MM.1S (cell line): Measurements from ENCODE around the gene SIRPA.
A peak's percentile ranks its signal among the peaks of the same experiment; 100 is the strongest.

ENCODE experiments used
- DNase-seq: peaks from one replicate; pipeline ENCODE4 v3.0.0-alpha.2; 2015
- H2AFZ ChIP-seq: fragments of 300-600 bp; sonication (generic); 2 replicates; pipeline ENCODE4 v1.6.0; 2016; ENCODE audit warnings: antibody characterized with exemption, low read length
- H3F3A ChIP-seq: fragments of 300-600 bp; sonication (generic); 2 replicates; pipeline ENCODE4 v1.6.1; 2016; ENCODE audit warnings: mild to moderate bottlenecking, antibody characterized with exemption, low read length, moderate library complexity, mixed read lengths; ENCODE audit not compliant: insufficient read depth
- H3K27ac ChIP-seq: fragments of 300-600 bp; sonication (generic); 2 replicates; pipeline ENCODE4 v1.5.1; 2016; ENCODE audit warnings: mild to moderate bottlenecking, low read length
- H3K27me3 ChIP-seq: fragments of 300-600 bp; sonication (generic); replicated peaks from 2 replicates; pipeline ENCODE4 v1.6.0; 2016; ENCODE audit warnings: low read length; ENCODE audit not compliant: insufficient read depth
- H3K36me3 ChIP-seq: fragments of 300-600 bp; sonication (generic); replicated peaks from 2 replicates; pipeline ENCODE4 v1.6.1; 2016; ENCODE audit warnings: mild to moderate bottlenecking, low read length, mixed read lengths; ENCODE audit not compliant: insufficient read depth
- H3K4me1 ChIP-seq: fragments of 300-600 bp; sonication (generic); 2 replicates; pipeline ENCODE4 v1.6.1; 2016; ENCODE audit warnings: low read length, mixed read lengths
- H3K4me2 ChIP-seq: fragments of 300-600 bp; sonication (generic); 2 replicates; pipeline ENCODE4 v1.6.0; 2016; ENCODE audit warnings: low read depth, low read length
- H3K4me3 ChIP-seq: fragments of 300-600 bp; sonication (generic); 2 replicates; pipeline ENCODE4 v1.5.1; 2016; ENCODE audit warnings: low read length, mixed read lengths
- H3K79me2 ChIP-seq: fragments of 300-600 bp; sonication (generic); 2 replicates; pipeline ENCODE4 v1.6.1; 2016; ENCODE audit warnings: mixed run types, low read length, mixed read lengths
- H3K9ac ChIP-seq: fragments of 300-600 bp; sonication (generic); 2 replicates; pipeline ENCODE4 v1.6.1; 2016; ENCODE audit warnings: low read length, mixed read lengths
- H3K9me2 ChIP-seq: fragments of 300-600 bp; sonication (generic); replicated peaks from 2 replicates; pipeline ENCODE4 v1.6.1; 2016; ENCODE audit warnings: mild to moderate bottlenecking, low read length, mixed read lengths; ENCODE audit not compliant: insufficient read depth
- H3K9me3 ChIP-seq: fragments of 300-600 bp; sonication (generic); replicated peaks from 2 replicates; pipeline ENCODE4 v1.6.1; 2016; ENCODE audit warnings: mild to moderate bottlenecking, low read length, mixed read lengths; ENCODE audit not compliant: insufficient read depth
- H4K20me1 ChIP-seq: fragments of 300-600 bp; sonication (generic); 2 replicates; pipeline ENCODE4 v1.6.1; 2016; ENCODE audit warnings: mild to moderate bottlenecking, low read length, moderate library complexity, mixed read lengths; ENCODE audit not compliant: insufficient read depth
- CTCF ChIP-seq: fragments of 300-600 bp; sonication (generic); IDR thresholded peaks from 2 replicates; pipeline ENCODE4 v1.5.1; 2016; ENCODE audit warnings: antibody characterized with exemption, low read length, mixed read lengths
- EZH2 ChIP-seq: fragments of 300-600 bp; sonication (generic); optimal IDR thresholded peaks from 2 replicates; pipeline ENCODE3; 2017; ENCODE audit warnings: low read depth, mild to moderate bottlenecking, antibody characterized with exemption, low read length, mixed read lengths
- EZH2phosphoT487 ChIP-seq: fragments of 300-600 bp; sonication (generic); IDR thresholded peaks from 2 replicates; pipeline ENCODE4 v1.6.1; 2018; ENCODE audit warnings: antibody characterized with exemption, low read length

The SIRPA gene

DNA sequence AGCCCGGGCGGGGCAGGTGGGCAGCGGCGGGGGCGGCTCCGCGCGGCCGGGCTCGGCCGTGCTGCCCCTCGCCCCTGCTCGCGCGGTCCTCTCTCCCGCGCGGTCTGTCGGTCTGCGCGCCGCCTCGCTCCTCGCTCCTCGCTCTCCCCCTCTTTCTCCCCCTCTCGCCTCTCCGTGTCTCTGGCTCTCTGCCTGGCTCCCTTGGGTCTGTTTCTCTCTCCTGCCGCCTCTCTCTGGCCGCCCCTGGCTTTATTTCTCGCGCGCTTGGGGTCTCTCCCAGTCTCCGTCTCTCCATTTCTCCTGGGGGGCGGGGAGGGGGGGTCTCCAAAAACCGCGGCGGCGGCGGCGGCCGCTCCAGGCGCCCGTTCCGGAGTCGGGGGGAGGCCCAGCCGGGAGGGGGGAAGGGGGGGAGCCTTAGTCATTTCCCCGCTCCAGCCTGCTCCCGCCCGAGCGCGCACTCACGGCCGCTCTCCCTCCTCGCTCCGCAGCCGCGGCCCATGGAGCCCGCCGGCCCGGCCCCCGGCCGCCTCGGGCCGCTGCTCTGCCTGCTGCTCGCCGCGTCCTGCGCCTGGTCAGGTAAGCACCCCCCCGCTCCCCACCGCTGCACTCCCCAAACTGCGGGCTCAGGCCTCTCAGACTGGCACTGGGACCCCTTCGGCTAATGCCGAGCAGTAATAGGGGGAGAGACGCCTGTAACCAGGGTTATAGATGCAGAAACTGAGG lies at the start of gene SIRPA:
SIRPA (plus strand) TSS at position 457 of the 723 bp plus-strand sequence; CDS start at position 498, 41 bp downstream.
- peaks cover 29% of the 10 kb centered on the region for H3K79me2 ChIP-seq
- no peaks in the 10 kb centered on the region for H3K9me3 ChIP-seq
- H3K9ac ChIP-seq = peak within 1 kb of the TSS; percentile 64
- peak within 1 kb of the TSS; percentile 80 for H3K4me3 ChIP-seq
- no peak within 1 kb of the TSS; the same call in 1 of the 2 replicates for H3K27ac ChIP-seq
- H3F3A ChIP-seq = peaks cover 21% of the 10 kb centered on the region
- H3K4me2 ChIP-seq = peak within 1 kb of the TSS; percentile 77
- peak within 1 kb of the TSS; percentile 49 for H2AFZ ChIP-seq
- H3K36me3 ChIP-seq = no peaks in the 10 kb centered on the region
- H4K20me1 ChIP-seq = no peaks in the 10 kb centered on the region
- H3K4me1 ChIP-seq = peaks cover 29% of the 10 kb centered on the region
- TF ChIP-seq CTCF (no peak), EZH2phosphoT487 (no peak), EZH2 (no peak)
- no peaks in the 10 kb centered on the region for H3K27me3 ChIP-seq
- H3K9me2 ChIP-seq = no peaks in the 10 kb centered on the region
- DNase-seq = peak; percentile 31

DNA sequence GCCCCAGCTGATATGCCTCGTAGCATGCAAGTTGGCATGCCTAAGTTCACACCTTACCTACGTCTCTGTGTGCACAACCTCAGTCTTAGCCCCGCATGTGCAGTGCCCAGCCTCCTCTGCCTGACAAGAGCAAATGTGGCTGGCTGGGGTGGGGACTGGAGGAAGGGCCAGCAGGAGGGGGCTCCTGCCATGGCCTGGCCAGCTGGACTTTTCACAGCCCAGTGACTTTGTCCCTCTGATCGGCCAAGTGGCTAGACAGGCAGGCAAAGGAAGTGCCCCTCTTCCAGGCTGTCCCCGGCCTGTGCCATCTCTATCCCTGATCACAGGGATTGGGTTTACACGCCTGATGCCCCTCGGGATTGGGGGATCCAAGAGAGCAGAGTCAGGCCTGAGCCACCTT lies 49.5 kb upstream of the SIRPA start:
- Histone ChIP-seq H3K9ac (no peak overlapping the region), H4K20me1 (no peaks in the 10 kb centered on the region), H3K36me3 (no peaks in the 10 kb centered on the region), H3F3A (peaks cover 3% of the 10 kb centered on the region; the same call in 1 of the 2 replicates), H3K4me1 (peaks cover 28% of the 10 kb centered on the region), H3K27me3 (no peaks in the 10 kb centered on the region), H2AFZ (no peak overlapping the region), H3K27ac (no peak overlapping the region), H3K4me3 (no peak overlapping the region), H3K9me2 (no peaks in the 10 kb centered on the region), H3K4me2 (no peak overlapping the region), H3K79me2 (no peaks in the 10 kb centered on the region), H3K9me3 (no peaks in the 10 kb centered on the region)
- no peak for DNase-seq
- TF ChIP-seq EZH2phosphoT487 (no peak), CTCF (no peak), EZH2 (no peak)

DNA sequence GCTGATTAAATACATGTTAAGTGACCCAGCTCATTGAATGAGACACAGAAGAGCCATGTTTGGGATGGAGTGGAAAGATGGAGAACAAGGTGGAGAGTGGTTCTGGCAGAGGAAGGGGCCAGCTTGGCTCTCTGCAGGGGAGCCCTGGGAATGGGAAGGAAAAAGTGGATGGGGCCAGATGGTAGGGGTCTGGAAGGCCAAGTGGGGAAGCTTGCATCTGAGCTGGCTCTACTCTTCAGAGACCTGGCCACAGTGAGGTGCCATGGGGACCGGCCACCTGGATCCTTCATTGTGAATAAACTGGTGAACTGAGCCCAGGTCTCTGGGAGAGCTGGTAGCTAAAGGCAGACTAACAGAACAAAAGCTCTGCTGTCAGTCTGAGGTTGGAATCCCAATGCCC lies 48.9 kb upstream of the SIRPA start:
- no peak overlapping the region for H3K4me2 ChIP-seq
- no peaks in the 10 kb centered on the region for H3K9me2 ChIP-seq
- no peak overlapping the region for H3K4me3 ChIP-seq
- peaks cover 34% of the 10 kb centered on the region for H3K4me1 ChIP-seq
- H3K79me2 ChIP-seq = no peaks in the 10 kb centered on the region
- DNase-seq = no peak
- no peak overlapping the region for H3K9ac ChIP-seq
- no peak overlapping the region for H2AFZ ChIP-seq
- H3K9me3 ChIP-seq = no peaks in the 10 kb centered on the region
- no peak for TF ChIP-seq EZH2
- TF ChIP-seq EZH2phosphoT487 = no peak
- TF ChIP-seq CTCF = no peak
- no peaks in the 10 kb centered on the region for H4K20me1 ChIP-seq
- peaks cover 9% of the 10 kb centered on the region; the same call in 1 of the 2 replicates for H3F3A ChIP-seq
- no peak overlapping the region for H3K27ac ChIP-seq
- no peaks in the 10 kb centered on the region for H3K36me3 ChIP-seq
- no peaks in the 10 kb centered on the region for H3K27me3 ChIP-seq
